C4-2B (cell line): ENCODE data around the gene NPLOC4.

Experiments
- CTCF ChIP-seq: fragments of 450-650 bp; conservative IDR thresholded peaks from 2 replicates; pipeline ENCODE4 v1.5.1; 2017; ENCODE audit warnings: mild to moderate bottlenecking
- ZFX ChIP-seq: fragments of 450-650 bp; IDR thresholded peaks from 2 replicates; pipeline ENCODE4 v1.6.1; 2017

- TF ChIP-seq CTCF (no peak), ZFX (no peak)
Measured at GRCh38 chr17:81514739-81515529, 122.0 kb downstream of the NPLOC4 start.
